Subcutaneous abdominal adipose tissue (tissue), 5 donors: Measurements from ENCODE around the gene MAML1.
A peak's percentile ranks its signal among the peaks of the same experiment; 100 is the strongest.

Source experiments
- H3K27ac ChIP-seq: one replicate; pipeline ENCODE4 v1.7.0; 2013; ENCODE audit warnings: low read depth, mild to moderate bottlenecking, inconsistent platforms, low read length, moderate library complexity
- H3K27me3 ChIP-seq, 5 donors: one replicate each; pipeline ENCODE4 v1.7.0; 2013; ENCODE audit warnings: low read length in 5 of 5, inconsistent platforms in 1 of 5; ENCODE audit not compliant: control insufficient read depth in 5 of 5, insufficient read depth in 4 of 5
- H3K36me3 ChIP-seq, 5 donors: one replicate each; pipeline ENCODE4 v1.7.0; 2013; ENCODE audit warnings: low read length in 5 of 5; ENCODE audit not compliant: control insufficient read depth in 5 of 5, insufficient read depth in 5 of 5
- H3K4me1 ChIP-seq, 5 donors: one replicate each; pipeline ENCODE4 v1.7.0; 2013; ENCODE audit warnings: low read length in 5 of 5, mild to moderate bottlenecking in 3 of 5, moderate library complexity in 1 of 5; ENCODE audit not compliant: control insufficient read depth in 5 of 5, insufficient read depth in 5 of 5
- H3K4me3 ChIP-seq, 5 donors: one replicate each; pipeline ENCODE4 v1.7.0; 2013; ENCODE audit warnings: low read length in 5 of 5, low read depth in 1 of 5
- H3K9ac ChIP-seq, 5 donors: one replicate each; pipeline ENCODE4 v1.7.0; 2013; ENCODE audit warnings: low read length in 5 of 5, mild to moderate bottlenecking in 4 of 5, moderate library complexity in 3 of 5
- H3K9me3 ChIP-seq, 5 donors: one replicate each; pipeline ENCODE4 v1.7.0; 2013; ENCODE audit warnings: low read length in 5 of 5; ENCODE audit not compliant: control insufficient read depth in 5 of 5
- donor health status: healthy.
- donor health status: healthy.
- donor health status: healthy.
- donor health status: healthy.
- donor health status: healthy.

Gene MAML1

DNA sequence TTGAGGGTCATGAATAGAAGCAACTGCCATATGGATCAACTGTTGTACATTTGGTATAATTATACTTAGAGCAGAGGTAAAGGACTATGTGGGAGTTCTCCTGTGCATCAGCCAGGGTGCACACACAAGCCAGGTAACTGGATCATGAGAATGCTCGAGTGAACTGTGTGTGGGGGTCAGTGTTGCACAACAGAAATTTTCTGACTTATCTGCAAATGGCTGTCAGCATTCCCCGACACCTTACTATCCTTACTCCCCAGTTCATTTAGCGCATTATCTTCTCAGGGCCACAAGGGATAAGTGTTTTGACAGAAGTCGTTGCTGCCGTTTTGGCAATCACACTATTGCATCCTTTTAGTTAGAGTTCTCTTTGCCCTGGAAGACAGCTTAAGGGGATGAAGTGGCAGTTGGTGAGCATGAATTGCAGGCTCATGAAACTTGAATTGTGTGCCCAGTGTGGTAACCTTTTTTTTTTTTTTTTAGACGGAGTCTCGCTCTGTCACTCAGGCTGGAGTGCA, 32.2 kb upstream of the MAML1 start:
- Histone ChIP-seq H3K9ac (peak overlapping the region; percentile 21 to 99 (median 96)), H3K27ac (peak overlapping the region; percentile 97), H3K4me3 (peak overlapping the region; percentile 1 to 91 (median 83)), H3K4me1 (peaks cover 7 to 43% (median 29%) of the 10 kb centered on the region in 5 donors), H3K27me3 (no peaks in the 10 kb centered on the region), H3K36me3 (peaks cover 0 to 5% (median 0%) of the 10 kb centered on the region in 5 donors), H3K9me3 (no peaks in the 10 kb centered on the region)

DNA sequence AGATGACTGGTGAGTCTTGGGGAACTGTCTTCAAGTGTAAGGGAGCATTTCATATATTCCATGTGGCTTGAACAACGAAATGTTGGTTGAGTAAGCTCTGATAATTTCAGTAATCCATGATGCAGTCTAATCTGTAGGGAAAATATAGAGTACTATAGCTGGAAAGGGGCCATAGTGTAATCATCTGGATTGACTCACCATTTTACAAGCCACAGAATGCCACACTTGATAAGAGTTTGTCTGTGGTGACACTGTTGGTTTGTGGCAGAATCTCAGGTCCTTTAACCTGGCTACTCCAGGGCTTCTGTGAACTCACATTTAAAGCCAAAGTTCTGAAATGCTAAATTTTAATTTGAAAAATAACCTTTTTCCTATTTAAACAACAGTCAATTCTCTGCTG, 16.3 kb upstream of the MAML1 start:
- Histone ChIP-seq H3K4me3 (no peak overlapping the region), H3K4me1 (no peaks in the 10 kb centered on the region), H3K27me3 (no peaks in the 10 kb centered on the region), H3K27ac (no peak overlapping the region), H3K9me3 (no peaks in the 10 kb centered on the region), H3K9ac (no peak overlapping the region), H3K36me3 (peaks cover 23 to 82% (median 64%) of the 10 kb centered on the region in 5 donors)

DNA sequence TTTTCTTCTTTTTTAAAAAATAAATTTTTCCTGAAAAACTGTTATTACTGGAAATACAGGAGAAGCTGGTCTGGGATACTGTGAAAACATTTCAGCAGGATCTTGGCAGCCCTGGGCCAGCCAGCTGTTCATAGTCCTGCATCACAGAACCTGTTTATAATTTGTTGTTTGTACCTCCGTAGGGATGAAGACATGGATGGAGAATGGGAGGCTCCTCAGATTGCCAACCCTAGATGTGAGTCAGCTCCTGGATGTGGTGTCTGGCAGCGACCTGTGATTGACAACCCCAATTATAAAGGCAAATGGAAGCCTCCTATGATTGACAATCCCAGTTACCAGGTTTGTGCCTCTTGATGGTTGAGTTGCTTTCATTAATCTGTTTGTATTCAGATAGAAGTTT, 12.4 kb upstream of the MAML1 start:
- H3K27ac ChIP-seq: no peak overlapping the region
- H3K9ac ChIP-seq: no peak overlapping the region
- H3K4me3 ChIP-seq: no peak overlapping the region
- H3K36me3 ChIP-seq: peaks cover 53 to 93% (median 84%) of the 10 kb centered on the region in 5 donors
- no peaks in the 10 kb centered on the region for H3K9me3 ChIP-seq
- H3K27me3 ChIP-seq: no peaks in the 10 kb centered on the region
- peaks cover 0 to 2% (median 0%) of the 10 kb centered on the region in 5 donors for H3K4me1 ChIP-seq

DNA sequence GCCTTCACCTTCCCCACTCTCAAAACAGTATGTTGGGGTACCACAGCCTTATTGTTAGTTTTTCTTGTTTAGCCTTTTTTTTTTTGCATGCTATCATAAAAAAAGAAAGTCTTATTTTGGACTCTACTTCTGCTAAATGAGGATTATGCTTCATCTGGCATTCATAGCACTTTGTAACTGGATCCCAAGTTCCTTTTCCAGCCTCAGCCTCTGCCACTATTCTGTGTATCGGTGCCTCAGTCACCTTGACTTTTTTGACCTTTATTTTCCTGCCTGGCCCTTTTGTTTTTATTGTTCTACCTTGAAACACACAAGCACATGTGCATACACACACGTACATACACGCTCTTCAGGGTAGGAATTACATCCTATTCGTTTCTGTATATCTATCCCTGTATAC, 8.5 kb upstream of the MAML1 start:
- H3K9ac ChIP-seq: no peak overlapping the region
- H3K4me3 ChIP-seq: no peak overlapping the region
- H3K36me3 ChIP-seq: peaks cover 56 to 92% (median 81%) of the 10 kb centered on the region in 5 donors
- peaks cover 0 to 2% (median 0%) of the 10 kb centered on the region in 5 donors for H3K4me1 ChIP-seq
- no peaks in the 10 kb centered on the region for H3K27me3 ChIP-seq
- H3K9me3 ChIP-seq: no peaks in the 10 kb centered on the region
- H3K27ac ChIP-seq: no peak overlapping the region

DNA sequence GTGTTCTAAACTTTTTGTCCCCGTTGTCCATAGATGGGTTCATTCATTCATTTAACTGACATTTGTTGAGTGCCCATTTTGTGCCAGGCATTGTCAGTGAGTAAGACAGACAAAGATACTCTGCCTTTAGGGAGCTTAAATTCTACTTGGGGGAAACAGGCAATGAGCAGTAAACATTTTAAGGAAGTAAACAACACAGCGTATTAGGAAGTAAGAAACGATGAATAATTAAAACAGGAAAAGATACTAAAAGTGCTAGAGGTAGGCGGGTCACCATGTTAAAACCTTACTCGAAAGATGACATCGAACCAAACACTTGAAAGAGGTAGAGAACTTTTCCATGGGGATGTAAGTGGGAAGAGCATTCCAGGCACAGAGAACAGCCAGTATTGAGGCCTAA, 5.5 kb upstream of the MAML1 start:
- Histone ChIP-seq H3K36me3 (peaks cover 60 to 86% (median 66%) of the 10 kb centered on the region in 5 donors), H3K9ac (peak overlapping the region in 1 of 5 donors; percentile 19), H3K4me1 (peaks cover 0 to 10% (median 8%) of the 10 kb centered on the region in 5 donors), H3K27me3 (no peaks in the 10 kb centered on the region), H3K27ac (no peak overlapping the region), H3K9me3 (no peaks in the 10 kb centered on the region), H3K4me3 (no peak overlapping the region)

DNA sequence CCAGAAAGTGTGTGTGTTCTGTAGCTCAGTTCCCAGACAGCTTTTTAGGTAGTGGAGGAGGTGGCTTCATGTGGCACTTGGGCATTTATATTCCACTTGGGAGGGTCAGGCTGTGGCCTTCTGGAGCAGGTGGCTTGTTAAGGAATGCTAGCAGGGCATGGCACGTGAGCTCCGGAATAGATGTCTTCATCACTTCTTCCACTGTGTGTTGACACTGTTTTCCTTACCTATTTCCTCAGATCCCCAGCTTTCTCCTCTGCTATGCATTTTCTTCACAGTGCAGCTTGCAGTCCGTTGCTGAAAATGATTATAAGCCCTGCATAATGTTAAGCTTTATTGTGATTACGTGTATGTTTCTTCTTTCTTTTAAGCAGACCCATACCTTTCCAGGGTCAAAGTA, 3.3 kb upstream of the MAML1 start:
- no peak overlapping the region for H3K27ac ChIP-seq
- H3K36me3 ChIP-seq: peaks cover 38 to 64% (median 44%) of the 10 kb centered on the region in 5 donors
- H3K4me1 ChIP-seq: peaks cover 3 to 21% (median 18%) of the 10 kb centered on the region in 5 donors
- no peak overlapping the region for H3K4me3 ChIP-seq
- H3K27me3 ChIP-seq: no peaks in the 10 kb centered on the region
- no peaks in the 10 kb centered on the region for H3K9me3 ChIP-seq
- no peak overlapping the region for H3K9ac ChIP-seq

DNA sequence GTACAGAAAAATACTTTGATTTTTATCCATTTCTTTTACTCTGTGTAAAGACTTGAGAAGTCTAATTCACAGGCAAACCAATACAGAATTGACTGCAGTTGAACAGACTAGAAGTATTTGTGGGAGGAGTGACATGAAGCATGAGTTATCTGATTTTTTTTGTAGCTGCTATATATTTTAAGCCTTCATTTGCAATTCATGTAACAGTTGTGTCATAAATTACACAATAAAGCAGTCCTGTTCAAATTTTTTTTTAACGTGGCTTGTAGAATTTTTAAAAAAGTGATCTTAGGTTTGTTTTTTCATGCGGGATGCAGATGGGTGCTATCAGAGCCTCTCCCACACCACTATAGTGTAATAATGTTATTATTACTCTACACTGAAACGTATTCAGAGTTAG, 2.9 kb upstream of the MAML1 start:
- Histone ChIP-seq H3K4me3 (no peak overlapping the region), H3K36me3 (peaks cover 34 to 59% (median 40%) of the 10 kb centered on the region in 5 donors), H3K9ac (no peak overlapping the region), H3K27me3 (no peaks in the 10 kb centered on the region), H3K9me3 (no peaks in the 10 kb centered on the region), H3K4me1 (peaks cover 3 to 24% (median 23%) of the 10 kb centered on the region in 5 donors), H3K27ac (no peak overlapping the region)

DNA sequence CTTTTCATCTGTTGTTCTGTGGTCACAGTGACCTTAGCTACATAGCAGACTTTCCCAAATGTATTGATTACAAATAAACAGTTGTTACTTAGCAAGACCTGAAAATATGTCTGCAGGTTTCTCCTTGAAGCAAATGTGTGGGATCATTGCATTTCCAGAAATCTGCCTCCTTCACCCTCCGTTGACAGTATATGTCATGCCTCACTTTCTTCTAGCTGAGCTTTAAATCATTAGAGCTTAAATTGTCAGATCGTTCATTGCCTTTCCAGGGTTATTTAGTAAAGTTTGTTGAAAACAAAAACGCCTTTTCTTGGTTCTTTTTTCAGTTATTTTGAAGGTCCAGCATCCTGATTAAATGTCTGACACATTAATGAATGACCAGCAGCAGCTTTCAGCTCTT, 2.3 kb upstream of the MAML1 start:
- Histone ChIP-seq H3K36me3 (peaks cover 29 to 53% (median 36%) of the 10 kb centered on the region in 5 donors), H3K27ac (peak overlapping the region; percentile 13)

DNA sequence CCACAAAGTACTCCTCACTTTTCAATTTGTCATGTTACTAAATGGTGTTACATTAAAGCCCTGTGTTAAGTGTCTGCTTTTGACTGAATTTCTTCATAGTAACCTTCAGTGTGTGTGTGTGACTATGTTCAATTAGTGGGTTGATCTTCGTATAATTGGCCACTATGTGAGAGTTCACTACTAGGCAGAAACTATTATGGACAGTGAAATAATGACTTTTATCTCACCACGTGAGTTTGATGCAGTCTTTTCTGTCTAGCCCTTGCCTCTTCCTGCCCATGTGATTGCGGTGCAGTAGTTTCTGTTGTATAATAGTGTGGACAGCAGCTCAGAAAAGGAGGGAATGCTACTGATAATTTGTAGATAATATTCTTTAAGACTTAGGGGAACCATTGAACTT, 1.8 kb upstream of the MAML1 start:
- Histone ChIP-seq H3K4me1 (peaks cover 3 to 33% (median 25%) of the 10 kb centered on the region in 5 donors), H3K27ac (peak overlapping the region; percentile 13), H3K4me3 (no peak overlapping the region), H3K27me3 (no peaks in the 10 kb centered on the region), H3K9ac (no peak overlapping the region), H3K36me3 (peaks cover 29 to 50% (median 36%) of the 10 kb centered on the region in 5 donors), H3K9me3 (no peaks in the 10 kb centered on the region)

More for the DNA sequence above, 2.3 kb upstream of the MAML1 start:
- no peaks in the 10 kb centered on the region for H3K9me3 ChIP-seq
- H3K4me3 ChIP-seq: no peak overlapping the region
- H3K4me1 ChIP-seq: peaks cover 3 to 29% (median 25%) of the 10 kb centered on the region in 5 donors
- no peaks in the 10 kb centered on the region for H3K27me3 ChIP-seq
- no peak overlapping the region for H3K9ac ChIP-seq

DNA sequence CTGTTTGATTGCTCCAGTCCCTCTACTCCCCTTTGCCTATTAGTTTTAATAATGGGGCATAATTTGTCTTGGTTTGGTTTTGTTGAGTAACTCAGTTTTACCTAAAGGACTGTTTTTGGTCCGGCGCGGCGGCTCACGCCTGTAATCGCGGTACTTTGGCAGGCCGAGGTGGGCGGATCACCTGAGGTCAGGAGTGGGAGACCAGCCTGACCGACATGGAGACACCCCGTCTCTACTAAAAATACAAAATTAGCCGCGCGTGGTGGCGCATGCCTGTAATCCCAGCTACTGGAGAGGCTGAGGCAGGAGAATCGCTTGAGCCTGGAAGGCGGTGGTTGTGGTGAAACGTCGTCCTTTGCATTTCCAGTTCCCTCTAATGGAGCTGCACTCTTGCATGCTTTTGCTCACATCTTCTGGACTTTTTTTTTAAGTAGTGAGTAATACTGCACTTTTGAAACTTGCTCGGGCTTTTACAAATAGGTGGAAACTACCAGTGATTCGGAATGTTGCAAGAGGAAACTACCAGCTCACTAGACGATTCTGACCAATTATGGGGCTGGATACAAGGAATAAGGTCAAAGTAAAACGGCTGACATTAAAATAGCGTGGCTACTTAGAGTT, 721 bp upstream of the MAML1 start:
- H3K4me1 ChIP-seq: peaks cover 3 to 42% (median 25%) of the 10 kb centered on the region in 5 donors
- no peaks in the 10 kb centered on the region for H3K27me3 ChIP-seq
- no peaks in the 10 kb centered on the region for H3K9me3 ChIP-seq
- peak overlapping the region in 4 of 5 donors; percentile 53 to 73 (median 66) for H3K9ac ChIP-seq
- peak overlapping the region; percentile 49 to 91 (median 87) for H3K4me3 ChIP-seq
- H3K36me3 ChIP-seq: peaks cover 25 to 41% (median 31%) of the 10 kb centered on the region in 5 donors
- H3K27ac ChIP-seq: peak overlapping the region; percentile 96
